ENCODE measurements around the gene MON1B.
"Not testable (repeated sequence)": the region's sequence is repeated elsewhere in the genome, so short reads cannot be mapped to it uniquely, and the experiment has no call there.

Gene MON1B

GRCh38 chr16:77190478-77191258, at the start of gene MON1B:
Gene MON1B, plus strand, starts transcription at chr16:77191190. Its CDS starts 296 bp downstream, at chr16:77191486.
- DNase-seq (ENCODE audit: low read depth), result peak; percentile 97

- no peak for DNase-seq (ENCODE audit: low read depth)
Measured at GRCh38 chr16:77143364-77143763, 47.6 kb upstream of the MON1B start.

GRCh38 chr16:77148121-77148520, 42.9 kb upstream of the MON1B start:
- no peak for DNase-seq (ENCODE audit: low read depth)

- DNase-seq (ENCODE audit: low read depth), result no peak
Measured at GRCh38 chr16:77157346-77158058, 33.5 kb upstream of the MON1B start.

GRCh38 chr16:77158293-77158692, 32.7 kb upstream of the MON1B start:
- no peak for DNase-seq (ENCODE audit: low read depth)

- DNase-seq (ENCODE audit: low read depth), result no peak
Measured at GRCh38 chr16:77165006-77165405, 26.0 kb upstream of the MON1B start.

- DNase-seq (ENCODE audit: low read depth), result not testable (repeated sequence)
Measured at GRCh38 chr16:77165536-77166236, 25.3 kb upstream of the MON1B start.

- no peak for DNase-seq (ENCODE audit: low read depth)
Measured at GRCh38 chr16:77166726-77167125, 24.3 kb upstream of the MON1B start.

GRCh38 chr16:77168901-77169300, 22.1 kb upstream of the MON1B start:
- no peak for DNase-seq (ENCODE audit: low read depth)

GRCh38 chr16:77169650-77170236, 21.2 kb upstream of the MON1B start:
- DNase-seq (ENCODE audit: low read depth), result peak; percentile 1

- DNase-seq (ENCODE audit: low read depth), result no peak
Measured at GRCh38 chr16:77170805-77171204, 20.2 kb upstream of the MON1B start.

GRCh38 chr16:77171745-77172635, 19.0 kb upstream of the MON1B start:
- DNase-seq (ENCODE audit: low read depth), result peak; percentile 33

- no peak for DNase-seq (ENCODE audit: low read depth)
Measured at GRCh38 chr16:77172951-77173350, 18.0 kb upstream of the MON1B start.

- DNase-seq (ENCODE audit: low read depth), result no peak
Measured at GRCh38 chr16:77183137-77183536, 7.9 kb upstream of the MON1B start.

- DNase-seq (ENCODE audit: low read depth), result not testable (repeated sequence)
Measured at GRCh38 chr16:77186298-77186697, 4.7 kb upstream of the MON1B start.

GRCh38 chr16:77190190-77190477, 856 bp upstream of the MON1B start:
- no peak for DNase-seq (ENCODE audit: low read depth)

- DNase-seq (ENCODE audit: low read depth), result no peak
Measured at GRCh38 chr16:77191259-77191969, 424 bp downstream of the MON1B start.

GRCh38 chr16:77193377-77193776, 2.4 kb downstream of the MON1B start:
- DNase-seq (ENCODE audit: low read depth), result no peak

- no peak for DNase-seq (ENCODE audit: low read depth)
Measured at GRCh38 chr16:77194295-77195231, 3.6 kb downstream of the MON1B start.

GRCh38 chr16:77195411-77195810, 4.4 kb downstream of the MON1B start:
- no peak for DNase-seq (ENCODE audit: low read depth)
